GM21515 (cell line): Measurements from ENCODE around the gene TMIGD3.

ENCODE experiments used
- ATAC-seq: cut with Tn5 transposase; IDR thresholded peaks from one replicate; pipeline ENCODE4 v1.9.1; 2021; ENCODE audit not compliant: unreplicated experiment

Gene TMIGD3

GRCh38 chr1:111476214-111476613, 27.2 kb downstream of the TMIGD3 start:
- no peak for ATAC-seq

DNA sequence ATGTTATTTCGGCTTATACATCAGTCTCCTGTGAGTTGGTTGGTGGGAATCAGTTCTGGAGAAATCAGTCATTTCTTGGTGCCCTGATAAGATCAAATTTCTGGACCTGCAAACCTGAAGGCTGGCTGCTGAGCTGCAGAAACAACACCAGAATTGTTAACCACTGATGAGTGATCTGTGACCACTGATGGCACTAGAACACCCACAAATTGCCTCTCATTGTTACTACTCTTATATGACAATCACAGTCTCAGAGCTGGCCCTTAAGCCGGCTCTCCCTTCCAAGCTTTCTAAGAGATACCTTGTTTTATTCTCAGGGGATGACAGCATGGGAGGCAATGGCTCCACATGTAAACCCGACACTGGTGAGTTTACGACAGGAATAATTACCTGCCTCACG, 27.7 kb downstream of the TMIGD3 start:
- ATAC-seq: no peak

DNA sequence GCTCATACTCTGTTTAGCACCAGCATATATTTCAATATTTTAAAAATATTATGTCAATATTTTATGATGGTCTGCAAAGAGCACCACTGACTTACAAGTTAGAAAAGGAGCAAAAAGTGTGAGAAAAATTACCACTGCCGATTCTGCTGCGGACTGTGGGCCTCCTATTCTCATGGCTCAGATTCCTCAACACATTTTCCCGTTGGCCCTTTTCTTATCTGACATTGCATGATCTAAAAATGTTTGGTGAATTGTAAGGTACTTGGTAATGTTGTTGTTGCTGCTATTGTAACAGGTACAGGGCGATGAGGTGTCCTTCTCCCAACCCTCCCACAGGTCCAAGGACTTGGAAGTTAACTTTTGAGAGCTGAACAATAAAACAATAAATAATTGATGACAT, 28.9 kb downstream of the TMIGD3 start:
- no peak for ATAC-seq

- ATAC-seq: no peak
Observed at GRCh38 chr1:111474106-111474505, 29.3 kb downstream of the TMIGD3 start.

DNA sequence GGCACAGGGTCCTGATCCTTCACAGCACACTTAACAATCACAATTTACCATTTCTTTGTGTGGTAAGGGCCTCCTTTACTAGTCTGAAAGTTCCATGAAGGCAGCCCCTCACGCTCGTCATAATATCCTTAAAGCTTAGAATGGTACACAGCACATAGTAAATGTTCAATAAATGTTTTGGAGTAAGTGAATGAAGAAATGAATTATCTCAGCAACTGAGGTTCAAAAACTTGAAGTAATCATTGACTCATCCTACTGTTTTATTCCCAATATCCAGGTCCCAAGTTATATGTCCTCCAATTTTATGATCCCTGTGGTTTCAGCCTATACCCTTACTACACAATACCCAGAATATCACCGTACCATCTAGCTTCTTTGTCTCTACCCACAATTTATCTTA, 31.9 kb downstream of the TMIGD3 start:
- no peak for ATAC-seq

- ATAC-seq: no peak
Observed at GRCh38 chr1:111471012-111471411, 32.4 kb downstream of the TMIGD3 start.

DNA sequence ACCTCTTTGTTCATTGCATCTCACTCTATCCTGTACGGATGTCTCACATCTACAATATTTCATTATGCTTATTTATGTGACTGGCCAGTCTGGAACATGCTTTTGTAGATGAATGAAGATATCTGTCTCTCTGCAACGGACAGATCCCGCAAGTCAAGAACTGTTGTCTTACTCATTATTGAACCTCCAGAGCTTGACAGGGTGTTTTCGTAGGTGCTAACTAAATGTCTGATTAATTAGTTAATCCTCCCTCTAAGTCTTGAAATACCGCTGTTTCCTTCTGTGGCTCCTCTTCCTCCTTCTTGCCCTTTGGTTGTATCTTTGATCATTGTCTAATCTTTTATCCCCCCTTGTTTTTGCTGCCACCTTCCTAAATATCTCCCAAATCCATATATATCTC, 32.8 kb downstream of the TMIGD3 start:
- no peak for ATAC-seq

- ATAC-seq: no peak
Observed at GRCh38 chr1:111469539-111469938, 33.9 kb downstream of the TMIGD3 start.

DNA sequence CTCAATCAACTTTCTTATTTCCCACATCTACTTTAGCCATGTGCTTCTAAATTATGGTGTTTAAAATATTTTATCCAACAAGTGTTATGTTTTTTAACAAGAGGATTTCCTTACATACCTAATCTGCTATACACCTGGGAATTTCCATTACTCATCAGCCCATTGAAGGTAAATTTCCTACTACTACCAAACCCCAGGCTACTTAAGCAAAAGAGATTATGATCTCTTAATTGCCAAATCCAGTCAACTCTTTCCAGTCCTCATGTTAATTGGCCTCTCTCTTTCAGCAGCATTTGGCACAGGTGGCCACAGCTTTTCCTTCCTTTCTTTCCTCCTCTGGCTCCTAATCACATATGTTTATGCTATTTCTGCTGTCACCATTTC, 34.7 kb downstream of the TMIGD3 start:
- no peak for ATAC-seq

DNA sequence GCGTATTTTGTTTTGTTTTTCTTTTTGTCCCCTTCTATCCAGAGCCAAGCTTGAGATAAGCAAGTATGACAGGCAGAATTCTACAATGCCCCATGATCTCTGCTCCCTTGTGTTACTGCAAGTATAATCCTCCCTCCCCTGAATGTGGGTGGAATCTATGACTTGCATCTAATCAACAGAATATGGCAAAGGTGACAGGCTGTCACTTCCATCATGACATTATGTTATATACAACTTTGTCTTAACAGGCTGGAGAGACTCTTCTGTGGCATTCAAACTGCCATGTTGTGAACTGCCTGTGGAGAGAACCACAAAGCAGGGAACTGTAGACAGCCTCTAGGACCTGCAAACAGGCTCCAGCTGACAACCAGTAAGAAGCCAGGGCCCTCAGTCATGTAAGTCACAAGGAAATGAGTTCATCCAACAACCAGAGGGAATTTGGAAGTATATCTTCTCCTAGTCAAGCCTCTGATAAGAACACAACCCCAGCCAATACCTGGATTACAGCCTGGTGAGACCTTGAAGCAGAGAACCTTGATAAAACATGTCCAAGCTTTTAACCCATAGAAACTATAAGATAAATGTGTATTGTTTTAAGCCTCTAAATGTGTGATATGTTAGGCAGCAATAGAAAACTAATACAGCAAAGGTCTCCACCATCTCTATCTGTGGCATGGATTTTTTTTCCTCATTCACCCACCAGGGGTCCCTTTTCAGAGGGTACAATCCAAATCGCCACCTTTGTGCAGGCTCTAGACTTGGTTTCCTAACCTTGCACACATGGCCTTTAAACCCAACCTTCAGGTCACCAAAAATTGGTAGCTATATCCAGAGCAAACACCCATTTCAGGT, 35.3 kb downstream of the TMIGD3 start:
- ATAC-seq: no peak

- no peak for ATAC-seq
Observed at GRCh38 chr1:111466480-111466879, 37.0 kb downstream of the TMIGD3 start.

DNA sequence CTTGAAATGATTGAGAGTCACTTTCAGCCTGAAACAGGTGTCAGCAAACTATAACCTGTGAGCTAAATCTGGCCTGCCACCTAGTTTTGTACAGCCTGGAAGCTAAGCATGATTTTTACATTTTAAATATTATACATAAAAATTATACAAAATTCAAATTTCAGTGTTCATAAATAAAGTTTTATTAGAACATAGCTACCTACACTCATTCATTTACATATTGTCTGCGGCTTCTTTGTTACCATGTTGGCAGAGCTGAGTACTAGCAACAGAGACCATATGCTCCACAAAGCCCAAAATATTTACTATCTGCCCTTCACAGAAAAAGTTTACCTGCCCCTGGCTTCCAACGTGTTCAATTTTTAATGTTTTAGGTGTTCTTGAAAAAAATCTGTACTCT, 37.7 kb downstream of the TMIGD3 start:
- ATAC-seq: no peak

DNA sequence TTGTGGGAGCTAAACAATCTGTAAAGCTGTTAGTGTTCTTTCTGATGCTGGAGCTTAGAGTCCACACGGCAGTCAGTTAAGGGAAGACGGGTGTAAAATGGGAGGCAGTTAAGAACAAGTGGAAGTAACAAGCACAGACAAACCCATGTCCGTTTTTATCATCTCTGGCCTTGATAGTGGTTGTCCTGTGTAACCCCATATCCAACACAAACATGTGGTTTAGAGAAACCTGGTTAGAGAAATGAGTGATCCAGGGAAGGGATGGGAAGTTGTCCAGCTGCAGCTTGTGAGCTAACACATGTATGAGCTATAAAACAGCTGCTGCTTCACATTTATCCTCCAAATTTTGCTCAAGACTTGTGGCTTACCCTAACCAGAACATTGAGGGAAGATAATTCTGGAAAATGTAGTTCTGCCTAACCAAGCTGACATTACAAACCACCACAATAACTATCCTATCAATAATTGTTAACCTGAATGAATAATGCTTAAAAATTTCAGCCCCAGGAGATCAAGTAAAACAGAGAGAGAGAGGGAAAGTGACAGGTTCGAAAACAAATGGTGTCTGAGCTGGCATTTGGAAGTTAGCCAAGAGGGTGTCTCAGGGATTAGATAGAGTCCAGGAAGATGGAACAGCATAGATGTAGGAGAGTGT, 40.3 kb downstream of the TMIGD3 start:
- ATAC-seq: no peak

GRCh38 chr1:111462370-111463028, 40.9 kb downstream of the TMIGD3 start:
- no peak for ATAC-seq

DNA sequence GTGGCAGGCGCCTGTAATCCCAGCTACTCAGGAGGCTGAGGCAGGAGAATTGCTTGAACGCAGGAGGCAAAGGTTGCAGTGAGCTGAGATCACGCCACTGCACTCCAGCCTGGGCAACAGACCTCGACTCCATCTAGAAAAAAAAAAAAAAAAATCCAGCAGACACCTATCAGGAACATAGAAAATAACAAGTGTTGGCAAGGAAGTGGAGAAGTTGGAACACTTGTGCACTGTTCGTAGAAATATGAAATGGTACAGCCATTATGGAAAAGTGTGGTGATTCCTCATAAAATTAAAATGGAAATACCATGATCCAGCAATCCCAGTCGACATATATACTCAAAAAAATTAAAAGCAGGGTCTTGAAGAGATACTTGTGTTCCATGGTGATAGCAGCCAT, 41.7 kb downstream of the TMIGD3 start:
- ATAC-seq: no peak

DNA sequence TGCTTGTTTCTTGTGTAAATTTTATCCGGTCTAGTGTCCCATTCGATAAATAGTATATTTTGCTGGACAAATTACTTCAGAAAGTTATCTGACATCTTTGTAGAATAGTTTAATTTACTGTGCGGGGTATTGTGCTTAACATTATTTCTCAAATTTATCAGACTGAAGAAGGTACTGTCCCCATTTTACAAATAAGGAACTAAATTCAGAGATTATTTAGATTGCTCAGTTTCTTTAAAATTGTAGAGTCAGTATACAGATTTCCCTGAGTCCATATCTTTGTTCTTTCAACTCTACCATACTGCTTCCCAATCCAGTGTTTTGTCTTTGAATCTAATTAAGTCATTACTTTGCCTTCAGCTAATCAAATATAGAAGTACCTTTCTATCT, 47.8 kb downstream of the TMIGD3 start:
- no peak for ATAC-seq

DNA sequence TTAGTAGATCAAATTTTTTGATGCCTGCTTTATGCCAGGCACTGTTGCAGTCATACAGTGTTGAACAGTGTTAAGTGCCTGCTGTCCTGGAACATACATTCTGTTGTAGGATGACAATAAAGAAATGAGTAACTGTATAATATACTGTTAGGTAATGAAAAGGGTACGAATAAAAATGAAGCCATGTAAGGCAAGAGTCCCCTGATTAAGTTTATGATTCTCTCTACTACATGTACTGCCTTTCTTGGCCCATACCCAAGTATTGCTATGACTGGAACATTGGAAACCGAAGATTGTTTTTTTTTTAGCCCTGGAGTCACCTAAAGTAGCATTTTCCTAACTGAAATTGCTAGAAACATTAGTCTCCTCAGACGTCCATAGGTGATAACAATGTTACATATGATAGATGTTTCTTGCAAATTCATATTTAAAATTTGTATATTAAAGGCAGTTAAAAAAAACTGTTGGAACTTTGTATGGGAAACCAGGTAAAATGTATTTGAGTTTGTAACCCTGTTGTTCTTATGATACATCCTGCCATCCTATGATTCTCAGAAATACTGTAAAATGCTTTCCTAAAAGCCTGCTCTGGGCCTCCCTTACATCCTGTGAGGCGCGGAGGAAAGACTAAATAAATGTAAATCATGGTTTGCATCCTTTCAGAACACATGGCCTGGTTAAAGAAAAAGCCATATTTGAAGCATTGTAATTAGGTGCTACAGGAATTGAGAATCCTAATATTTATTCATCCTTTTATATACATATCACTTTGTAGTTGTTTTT, 48.4 kb downstream of the TMIGD3 start:
- no peak for ATAC-seq

GRCh38 chr1:111453706-111454105, 49.7 kb downstream of the TMIGD3 start:
- no peak for ATAC-seq

DNA sequence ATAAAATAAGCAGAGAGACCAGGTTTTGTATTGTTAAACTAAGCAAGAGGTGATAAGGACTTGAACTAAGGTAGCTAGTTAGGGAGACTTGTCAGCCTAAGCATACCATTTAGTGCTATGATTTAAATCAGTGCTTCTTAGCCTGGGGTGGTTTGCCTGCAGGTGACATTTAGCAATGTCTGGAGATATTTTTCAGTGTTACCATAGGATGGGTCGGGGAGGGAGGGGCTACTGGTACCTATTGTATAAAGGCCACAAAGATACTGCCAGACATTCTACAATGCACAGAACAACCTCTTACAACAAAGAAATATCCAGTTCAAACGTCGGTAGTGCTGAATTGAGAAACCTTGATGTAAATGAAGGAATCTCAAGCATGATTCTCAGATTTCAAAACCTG, 50.9 kb downstream of the TMIGD3 start:
- ATAC-seq: no peak

DNA sequence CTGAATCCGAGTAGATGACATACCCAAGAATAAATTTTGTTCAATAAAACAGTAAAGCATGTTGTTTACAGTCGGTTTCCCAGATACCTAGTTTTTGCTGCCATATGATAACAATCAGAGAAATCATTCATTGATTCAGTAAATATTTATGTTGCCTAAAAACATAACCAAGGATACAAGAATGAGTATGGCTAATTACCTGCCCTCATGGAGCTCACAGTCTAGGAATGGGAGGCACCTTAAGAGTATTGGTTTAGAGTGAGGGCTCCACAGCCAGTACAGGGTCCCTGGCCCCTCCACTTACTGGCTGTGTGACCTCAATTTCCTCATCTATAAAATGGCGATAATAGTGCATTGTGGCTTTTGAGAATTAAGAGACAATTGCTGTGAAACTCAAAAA, 53.2 kb downstream of the TMIGD3 start:
- ATAC-seq: no peak

- ATAC-seq: no peak
Observed at GRCh38 chr1:111449703-111450017, 53.8 kb downstream of the TMIGD3 start.
